GM19240 (cell line): ENCODE results near the gene SCNN1A.

ENCODE experiments used
- DNase-seq: peaks from one replicate; pipeline ENCODE4 v3.0.0; 2011; ENCODE audit warnings: low spot score; ENCODE audit not compliant: insufficient read length

The SCNN1A gene

DNA sequence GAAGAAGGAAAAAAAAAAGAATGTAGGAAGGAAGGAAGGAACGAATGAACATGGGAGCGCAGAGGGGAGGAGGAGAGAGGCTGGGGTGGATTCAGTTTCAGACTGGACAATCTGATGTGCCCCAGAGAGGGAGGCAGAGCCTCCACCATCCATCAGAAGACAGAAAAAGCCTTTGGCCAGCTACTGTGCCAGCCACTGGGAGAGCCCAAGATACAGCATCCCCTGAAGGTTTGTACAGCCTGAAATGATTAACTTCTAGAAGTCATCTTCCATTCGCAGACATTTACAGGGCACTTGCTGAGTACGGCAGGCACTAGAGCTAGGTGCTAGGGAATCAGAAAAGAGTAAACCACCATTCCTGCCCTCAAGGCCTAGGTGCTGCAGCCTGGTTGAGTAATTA lies 55.9 kb downstream of the SCNN1A start:
- no peak for DNase-seq

DNA sequence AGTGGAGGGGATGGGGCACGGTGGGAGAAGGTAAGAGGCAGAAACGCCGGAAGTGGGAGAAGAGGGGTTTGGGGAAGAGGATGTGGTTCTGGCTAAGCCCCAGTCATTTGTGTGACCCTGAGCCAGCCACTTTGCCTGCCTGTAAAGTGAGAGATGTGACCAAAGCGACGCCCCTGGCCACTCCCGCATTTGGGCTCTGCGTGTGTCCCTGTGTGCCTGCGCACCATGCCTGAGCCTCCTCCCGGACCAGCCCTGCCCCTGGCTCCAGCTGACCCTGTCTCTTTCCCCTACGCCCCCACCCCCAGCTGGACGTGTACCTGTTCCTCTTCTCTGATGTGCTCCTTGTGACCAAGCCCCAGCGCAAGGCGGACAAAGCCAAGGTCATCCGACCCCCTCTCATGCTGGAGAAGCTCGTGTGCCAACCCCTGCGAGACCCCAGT lies 56.9 kb downstream of the SCNN1A start:
- no peak for DNase-seq

DNA sequence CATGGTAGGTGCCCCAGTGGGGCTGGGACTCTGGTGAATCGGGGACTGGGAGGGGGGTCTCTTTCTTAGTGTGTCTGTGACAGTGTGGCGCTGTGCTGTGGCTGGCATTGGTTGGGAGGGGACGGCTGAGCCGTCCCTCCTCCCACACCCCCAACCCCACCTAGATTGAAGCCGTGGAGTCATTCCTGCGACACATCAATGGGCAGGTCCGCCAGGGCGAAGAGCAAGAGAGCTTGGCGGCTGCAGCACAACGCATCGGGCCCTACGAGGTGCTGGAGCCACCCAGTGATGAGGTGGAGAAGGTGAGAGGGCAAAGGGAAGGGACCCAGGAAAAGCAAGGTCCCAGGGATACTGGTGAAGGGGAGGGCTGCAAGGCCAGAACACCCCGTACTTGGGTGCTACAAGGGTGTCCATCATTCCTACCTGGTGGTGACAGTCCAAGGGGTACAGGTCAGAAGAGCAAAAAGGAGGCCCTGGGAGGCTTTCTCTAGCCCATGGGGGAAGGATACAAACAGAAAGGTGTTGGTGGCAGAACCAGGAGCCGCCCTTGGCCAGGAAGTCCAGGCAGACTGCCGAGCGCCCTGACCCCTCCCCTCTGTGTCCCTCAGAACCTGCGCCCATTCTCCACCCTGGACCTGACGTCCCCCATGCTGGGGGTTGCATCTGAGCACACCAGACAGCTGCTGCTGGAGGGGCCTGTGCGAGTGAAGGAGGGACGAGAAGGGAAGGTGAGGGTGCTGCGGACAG lies 57.5 kb downstream of the SCNN1A start:
- no peak for DNase-seq

DNA sequence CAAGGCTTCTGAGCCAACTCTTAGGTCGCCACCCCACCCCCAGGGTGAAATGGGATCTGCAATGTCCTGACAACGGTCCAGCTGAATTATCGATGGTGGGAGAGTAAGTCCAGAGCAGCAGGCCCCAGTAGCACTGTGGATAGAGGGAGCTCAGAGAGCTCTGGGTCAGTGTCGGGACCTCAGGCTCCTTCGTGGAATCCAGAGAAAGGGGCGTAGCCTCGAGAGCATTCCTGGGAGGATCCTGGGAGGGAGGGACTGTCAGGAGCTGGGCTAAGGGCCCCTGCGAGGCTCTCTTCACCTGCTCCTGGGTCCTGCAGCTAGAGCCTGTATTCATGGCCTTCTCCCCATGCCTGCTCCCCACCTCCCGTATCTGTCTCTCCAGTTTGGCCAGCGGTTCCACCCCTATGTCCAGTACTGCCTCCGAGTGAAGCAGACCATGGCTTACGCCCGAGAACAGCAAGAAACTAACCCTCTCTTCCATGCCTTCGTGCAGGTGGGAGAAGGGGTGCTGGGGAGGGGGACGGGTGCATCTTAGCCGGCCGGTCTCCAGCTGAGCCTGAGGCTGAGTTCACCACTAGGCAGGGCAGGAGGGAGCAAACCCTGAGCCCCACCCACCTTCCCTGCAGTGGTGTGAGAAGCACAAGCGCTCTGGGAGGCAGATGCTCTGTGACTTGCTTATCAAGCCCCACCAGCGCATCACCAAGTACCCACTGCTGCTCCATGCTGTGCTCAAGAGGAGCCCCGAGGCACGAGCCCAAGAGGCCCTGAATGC lies 58.3 kb downstream of the SCNN1A start:
- no peak for DNase-seq

DNA sequence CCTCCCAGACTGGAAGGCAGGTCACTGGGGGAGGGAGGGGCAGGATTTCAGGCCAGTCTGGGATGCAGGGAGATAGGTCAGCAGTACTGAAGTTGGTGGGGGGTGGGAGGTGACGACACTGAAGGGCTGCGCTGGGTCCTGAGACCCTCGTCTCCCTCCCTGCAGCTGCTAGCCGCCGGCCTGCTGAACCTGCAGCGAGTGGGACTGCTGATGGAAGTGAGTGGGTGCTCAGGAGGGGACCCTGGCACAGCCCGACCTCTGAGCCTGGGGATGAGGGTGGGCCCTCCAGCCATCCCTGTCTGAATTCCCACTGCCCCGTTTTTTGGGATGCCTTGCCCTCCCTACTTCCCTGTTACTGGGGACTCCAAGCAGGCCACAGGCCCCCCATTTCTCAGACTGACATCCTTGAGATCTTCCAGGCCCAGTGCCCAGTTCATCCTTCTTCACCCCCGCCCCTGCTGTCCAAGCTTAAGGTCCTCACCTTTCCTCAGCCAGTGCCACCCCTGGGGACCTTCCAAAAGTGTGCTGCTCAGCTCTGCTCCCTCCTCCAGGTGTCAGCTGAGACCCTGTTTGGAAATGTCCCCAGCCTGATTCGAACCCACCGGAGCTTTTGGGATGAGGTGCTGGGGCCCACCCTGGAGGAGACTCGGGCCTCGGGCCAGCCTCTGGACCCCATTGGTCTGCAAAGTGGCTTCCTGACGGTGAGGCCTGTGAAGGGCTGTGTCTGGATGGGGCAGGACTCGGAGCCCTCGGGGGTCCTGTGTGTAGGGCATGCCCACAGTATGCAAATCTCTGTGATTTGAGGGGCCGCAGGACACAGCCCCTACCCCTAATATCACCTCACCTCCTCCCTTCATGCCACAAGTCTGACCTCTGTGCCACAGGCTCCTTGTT lies 59.4 kb downstream of the SCNN1A start:
- no peak for DNase-seq

DNA sequence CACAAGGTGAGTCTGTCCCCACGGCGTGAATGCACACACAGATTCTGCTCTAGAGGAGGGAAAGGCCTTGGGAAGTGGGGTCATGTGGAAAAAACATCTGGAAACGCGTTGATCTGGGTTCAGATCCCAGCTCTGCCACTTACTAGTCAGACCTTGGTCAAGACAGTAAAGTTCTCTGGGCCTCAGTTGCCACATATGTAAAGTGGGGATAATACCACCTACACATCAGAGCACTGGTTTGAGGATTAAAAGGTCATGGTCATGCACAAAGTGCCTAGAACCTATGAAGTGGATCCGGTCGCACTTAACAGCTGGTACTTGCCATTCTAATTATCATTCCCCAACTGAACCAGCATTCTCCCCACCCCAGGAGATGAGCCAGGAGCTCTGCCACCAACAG lies 60.2 kb downstream of the SCNN1A start:
- DNase-seq = no peak

DNA sequence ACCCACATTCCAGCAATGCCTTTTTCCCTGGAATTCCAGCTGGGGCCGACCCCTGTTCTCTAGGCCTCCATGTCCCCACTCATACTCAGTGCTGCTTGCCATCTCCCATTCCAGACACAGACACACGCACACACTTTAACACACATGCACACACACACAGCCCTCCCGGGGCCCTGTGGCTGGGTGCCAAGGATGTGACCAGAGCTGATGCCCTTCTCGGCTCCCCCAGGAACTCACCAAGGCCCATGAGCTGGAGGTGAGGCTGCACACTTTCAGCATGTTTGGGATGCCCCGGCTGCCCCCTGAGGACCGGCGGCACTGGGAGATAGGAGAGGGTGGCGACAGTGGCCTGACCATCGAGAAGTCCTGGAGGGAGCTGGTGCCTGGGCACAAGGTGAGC lies 60.6 kb downstream of the SCNN1A start:
- no peak for DNase-seq

DNA sequence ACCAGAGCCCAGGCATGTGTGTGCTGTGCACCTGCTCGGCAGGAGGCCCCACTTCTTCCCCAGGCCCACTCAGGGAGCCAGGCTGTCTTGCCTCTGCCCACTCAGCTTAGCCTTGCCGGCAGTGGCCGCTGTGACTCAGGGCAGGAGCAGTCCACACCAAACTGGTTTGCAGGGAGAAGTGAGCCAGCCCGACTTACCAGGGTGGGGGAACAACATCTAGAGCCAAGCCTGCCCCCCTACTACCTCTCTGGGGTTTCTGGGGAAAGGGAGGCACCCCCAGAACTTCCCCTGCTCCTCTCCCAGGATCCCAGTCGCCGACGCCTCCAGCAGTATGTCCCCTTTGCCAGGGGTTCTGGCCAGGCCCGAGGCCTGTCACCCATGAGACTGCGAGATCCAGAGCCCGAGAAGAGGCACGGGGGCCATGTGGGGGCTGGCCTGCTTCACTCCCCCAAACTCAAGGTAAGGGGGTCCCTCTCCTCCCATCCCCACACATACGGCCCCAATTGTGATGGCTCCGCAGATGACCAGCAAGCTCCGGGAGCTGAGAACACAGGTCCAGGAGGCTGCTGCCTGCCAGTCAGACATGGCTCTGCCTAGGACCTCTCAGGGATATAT lies 61.9 kb downstream of the SCNN1A start:
- DNase-seq = no peak

DNA sequence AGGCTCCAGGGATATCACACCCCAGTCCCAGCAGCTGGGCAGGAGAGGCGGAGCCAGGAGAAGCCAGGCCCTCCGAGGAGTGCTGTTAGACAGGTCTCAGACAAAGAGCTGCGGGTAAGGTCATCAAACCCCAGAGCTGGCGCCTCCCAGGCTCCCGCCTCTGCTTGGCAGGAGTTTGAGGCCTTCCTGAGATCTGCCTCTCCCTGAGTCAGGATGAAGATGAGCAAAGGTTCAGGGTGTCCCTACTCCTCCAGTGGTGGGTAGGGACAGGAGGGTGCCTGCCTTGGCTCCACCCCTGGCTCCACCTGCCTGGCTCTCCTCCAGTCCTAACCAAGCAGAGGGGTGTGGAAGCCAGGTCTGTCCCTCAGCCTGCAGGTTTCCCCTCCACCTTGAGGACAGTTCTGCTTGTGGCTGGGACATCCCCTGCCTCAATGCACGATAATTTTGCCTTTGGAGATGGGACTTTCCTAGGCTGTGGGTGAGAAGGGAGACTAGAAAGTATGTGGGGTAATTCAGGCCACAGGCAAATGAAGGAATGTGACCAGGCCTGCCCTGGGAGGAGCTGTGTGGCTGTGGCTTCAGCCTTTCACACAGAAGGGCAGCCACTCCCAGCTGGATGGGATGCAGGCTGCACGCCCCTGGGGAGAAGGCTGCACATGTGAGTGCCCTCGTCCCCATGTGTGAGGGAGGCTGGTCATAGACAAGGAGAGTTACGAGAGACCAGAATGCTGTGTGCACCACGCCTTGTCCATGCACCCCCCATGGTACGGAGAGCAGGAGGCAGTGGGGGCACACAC lies 62.6 kb downstream of the SCNN1A start:
- peak; percentile 60 for DNase-seq

DNA sequence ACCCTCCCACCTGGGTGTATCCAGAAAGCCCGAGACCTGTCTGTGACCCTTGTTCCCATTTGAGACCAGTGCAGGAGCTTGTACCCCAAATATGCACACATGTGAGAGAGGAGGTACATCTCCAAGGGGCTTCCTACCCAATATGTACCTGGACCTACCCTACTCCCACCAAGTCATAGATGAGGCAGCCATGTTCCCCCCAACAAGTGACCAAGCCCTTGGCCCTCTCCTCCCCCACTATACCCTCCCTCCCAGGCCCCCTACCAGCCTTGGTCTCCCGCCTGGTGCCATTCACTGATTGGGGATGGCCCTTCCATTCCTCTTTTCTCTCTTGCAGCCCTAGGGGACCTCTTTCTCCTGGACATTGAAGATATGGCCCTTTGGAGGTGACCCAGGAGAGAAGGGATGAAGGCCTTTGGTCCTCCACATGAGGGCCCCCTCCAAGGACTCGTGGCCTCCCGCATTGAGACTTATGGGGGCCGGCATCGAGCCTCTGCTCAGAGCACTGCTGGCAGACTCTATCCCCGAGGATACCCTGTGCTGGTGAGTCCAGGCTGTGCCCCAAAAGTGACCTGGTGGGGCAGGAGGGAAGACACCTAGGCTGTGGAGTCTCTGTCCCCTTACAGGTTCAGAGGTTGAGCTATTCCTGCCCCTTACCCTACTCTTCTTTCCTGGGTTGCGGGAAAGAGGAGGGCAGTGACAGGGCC lies 63.4 kb downstream of the SCNN1A start:
- no peak for DNase-seq

DNA sequence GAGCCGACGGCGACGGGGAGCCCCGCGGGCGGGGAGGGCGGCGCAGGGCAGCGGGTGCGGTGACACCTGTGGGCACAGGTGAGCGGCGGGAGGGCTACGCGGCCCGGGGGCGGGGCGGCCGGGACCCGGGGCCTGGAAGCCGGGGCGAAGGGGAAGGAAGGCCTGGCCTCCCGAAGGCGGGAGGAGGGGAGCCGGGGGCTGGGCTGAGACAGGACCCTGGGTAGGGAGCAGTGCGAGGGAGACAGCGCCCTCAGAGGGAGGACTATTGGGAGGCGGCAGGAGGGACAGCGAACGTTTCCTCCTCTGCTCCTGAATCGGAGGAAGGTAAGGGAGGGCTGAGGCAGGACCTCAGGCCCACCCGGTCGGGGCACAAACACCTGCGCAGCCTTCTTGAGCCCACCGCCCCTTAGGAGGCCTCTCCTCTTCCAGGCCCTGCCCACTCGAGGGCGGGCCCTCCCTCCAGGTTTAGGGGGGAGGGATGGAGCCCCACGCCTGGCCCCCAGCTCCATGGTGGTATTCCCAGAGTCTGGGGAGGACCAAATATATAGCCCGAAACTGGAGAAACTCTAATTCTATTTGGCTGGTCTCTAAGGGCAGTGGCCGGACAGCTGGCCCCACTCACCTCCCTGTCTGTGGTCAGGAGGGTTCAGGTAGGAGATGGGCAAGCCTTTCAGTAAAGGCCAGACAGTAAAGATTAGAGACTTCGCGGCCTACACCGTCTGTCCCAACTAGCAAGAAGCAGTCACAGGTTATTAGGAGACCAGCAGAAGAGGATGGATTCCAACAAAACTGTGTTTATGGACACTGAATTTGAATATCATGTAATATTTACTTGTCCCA lies 64.4 kb downstream of the SCNN1A start:
- no peak for DNase-seq

DNA sequence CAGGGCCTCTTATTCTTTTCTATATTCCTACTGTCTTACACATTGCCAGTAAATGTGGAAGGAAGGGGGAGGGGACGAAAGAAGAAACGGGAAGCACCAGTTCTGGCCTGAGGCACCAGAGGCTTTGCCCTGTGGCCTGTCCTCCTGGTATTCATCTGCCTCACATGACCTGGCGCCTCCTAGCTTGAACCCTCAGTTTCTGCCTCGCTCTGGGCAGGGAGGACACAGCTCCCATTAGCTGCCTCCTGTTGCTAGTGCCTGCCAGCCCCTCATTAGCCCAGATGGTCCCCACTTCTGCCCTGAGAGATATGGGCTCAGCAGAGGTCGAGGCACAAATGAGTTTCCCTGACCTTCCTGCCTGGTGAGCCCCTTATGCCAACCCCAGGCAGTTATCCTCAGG lies 67.8 kb downstream of the SCNN1A start:
- no peak for DNase-seq

DNA sequence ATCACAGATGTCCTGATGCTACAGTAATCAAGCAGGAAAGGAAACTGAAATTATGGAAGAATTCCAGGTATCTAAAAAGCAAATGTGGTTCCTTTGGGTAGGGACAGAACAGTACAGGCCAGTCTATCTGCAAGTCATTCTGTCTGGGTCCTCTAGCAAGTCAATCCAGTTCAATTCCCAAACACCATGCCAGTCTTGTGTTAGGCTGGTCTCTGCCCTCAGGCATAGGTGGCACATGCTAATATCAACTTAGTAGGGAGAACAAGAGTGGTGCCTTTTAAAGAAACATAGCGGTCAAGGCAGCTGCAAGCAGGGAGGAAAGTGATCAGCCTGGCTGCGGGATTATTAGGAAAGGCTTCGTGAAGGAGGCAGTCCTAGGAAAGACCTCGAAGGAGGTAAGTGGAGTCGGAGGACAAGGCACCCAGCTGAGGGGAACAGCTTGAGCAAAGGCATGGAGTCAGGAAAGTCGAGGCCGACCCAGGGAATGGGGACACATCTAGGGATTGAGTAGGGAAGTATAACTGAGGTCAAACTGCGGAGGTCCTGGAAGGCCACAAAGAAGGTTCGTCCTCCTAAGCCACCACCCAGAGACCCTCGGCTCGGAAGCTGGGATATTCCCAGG lies 68.7 kb downstream of the SCNN1A start:
- DNase-seq = no peak

DNA sequence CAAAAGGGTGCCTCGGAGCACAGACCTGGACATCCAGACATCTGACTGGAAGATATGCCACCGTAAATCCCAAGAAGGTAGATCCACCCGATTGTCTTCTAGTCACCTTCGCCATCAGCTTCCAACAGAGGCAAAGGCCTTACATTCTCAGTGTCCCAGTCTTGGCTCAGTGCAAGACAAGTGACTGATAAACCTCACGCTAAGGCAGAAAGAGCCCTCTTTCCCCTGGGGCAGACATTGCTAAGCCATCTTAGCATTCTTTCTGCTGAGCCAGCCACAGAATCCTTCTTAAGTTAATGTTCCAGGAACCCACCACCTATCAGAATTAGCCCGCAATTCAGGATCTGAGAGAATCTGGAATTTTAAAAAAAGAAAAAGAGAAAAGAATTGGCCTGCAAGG lies 69.2 kb downstream of the SCNN1A start:
- DNase-seq = no peak

DNA sequence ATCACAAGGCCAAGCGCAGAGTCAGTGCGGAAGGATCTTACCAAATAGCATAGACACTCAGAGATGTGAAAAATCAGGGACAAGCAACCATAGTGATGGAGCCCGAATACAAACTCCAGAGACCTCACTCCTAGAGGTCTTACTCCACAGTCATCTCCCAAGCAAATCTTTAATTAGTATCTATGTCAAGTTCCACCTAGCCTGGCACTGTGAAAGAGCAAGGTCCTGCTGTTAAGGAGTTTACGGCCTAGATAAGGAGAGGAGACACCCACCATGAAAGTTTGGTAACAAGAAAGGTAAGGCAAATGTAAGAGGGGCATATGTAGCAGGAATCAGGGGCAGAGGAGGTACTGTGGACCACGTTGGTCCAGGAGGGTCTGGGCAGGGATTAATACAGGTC lies 72.3 kb downstream of the SCNN1A start:
- no peak for DNase-seq

DNA sequence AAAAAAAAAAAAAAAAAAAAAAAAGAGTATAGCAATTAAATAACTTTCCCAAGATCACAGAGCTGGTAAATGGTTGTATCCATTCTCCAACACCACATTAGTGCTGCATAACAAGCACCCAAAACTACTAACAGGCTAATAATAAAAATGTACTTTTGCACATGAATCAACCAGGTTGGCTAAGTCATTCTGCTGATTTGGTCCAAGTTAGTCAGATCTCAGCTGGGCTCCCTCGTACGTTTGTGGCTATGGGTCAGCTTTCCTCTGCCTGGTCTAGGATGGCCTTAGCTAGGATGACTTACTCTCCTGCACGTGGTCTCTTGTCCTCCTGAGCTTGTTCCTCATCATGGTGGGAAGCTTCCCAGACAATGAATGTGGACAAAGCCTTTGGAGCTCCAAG lies 72.7 kb downstream of the SCNN1A start:
- DNase-seq = no peak

DNA sequence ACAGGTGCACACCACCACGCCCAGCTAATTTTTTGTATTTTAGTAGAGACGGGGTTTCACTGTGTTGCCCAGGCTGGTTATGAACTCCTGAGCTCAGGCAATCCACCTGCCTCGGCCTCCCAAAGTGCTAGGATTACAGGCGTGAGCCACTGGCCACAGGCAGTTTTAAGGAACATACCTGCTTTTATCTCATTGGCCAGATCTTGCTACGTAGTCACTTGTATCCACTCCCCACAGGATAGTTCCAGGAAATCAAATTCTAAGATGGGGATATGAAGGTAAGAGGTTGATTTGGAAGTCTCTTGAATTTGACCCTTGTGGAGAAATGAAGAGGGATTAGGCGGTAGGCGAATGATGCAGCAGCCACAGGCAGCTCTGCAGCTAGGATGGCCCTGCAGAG lies 73.6 kb downstream of the SCNN1A start:
- DNase-seq = no peak

DNA sequence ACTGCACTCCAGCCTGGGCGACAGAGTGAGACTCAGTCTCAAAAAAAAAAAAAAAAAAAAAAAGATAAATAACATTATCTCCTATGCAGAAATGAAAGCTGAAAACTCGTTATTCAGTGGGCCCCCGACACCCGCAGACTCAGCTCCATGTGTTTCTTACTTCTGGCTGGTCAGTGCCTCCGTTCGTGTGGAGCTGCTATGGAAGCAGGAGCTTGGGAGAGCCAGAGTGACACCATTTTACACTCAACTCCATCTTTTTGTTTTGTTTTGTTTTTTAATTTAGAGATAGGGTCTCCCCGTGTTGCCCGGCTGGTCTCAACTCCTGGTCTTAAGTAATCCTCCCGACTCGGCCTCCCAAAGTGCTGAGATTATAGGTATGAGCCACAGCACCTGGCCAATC lies 78.2 kb downstream of the SCNN1A start:
- no peak for DNase-seq
